C4-2B (cell line): Measurements from ENCODE around the gene HLA-A.
"Not testable (repeated sequence)": the region's sequence is repeated elsewhere in the genome, so short reads cannot be mapped to it uniquely, and the experiment has no call there.

Experiments used
- H3K27ac ChIP-seq: fragments of 450-650 bp; 2 replicates; pipeline ENCODE4 v1.5.1; 2017
- ZFX ChIP-seq: fragments of 450-650 bp; IDR thresholded peaks from 2 replicates; pipeline ENCODE4 v1.6.1; 2017
- TF ChIP-seq, protein P1 (sequence below): fragments of 450-650 bp; conservative IDR thresholded peaks from 2 replicates; pipeline ENCODE4 v1.5.1; 2017; ENCODE audit warnings: mild to moderate bottlenecking

HLA-A gene

DNA sequence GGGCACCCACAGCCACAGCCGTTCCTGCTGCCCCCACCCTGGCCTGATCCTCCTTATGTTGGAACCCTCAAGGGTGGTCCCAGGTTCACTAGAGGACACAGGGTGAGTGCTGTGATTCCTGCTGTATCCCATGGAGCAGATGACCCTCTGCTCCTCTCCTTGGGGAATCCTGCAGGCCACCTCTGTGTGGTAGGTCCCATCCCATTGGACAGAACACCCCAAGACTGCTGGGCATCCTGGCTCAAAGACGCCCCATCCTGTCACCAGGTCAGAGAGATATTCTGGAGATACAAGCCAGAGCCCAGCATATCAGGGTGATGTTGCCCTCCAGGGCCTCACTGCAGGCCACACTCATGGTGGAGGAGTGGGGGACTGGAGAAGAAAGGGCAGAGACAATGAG is 28.4 kb downstream of the HLA-A start:
- TF ChIP-seq ZFX: no peak
- TF ChIP-seq, protein P1, sequence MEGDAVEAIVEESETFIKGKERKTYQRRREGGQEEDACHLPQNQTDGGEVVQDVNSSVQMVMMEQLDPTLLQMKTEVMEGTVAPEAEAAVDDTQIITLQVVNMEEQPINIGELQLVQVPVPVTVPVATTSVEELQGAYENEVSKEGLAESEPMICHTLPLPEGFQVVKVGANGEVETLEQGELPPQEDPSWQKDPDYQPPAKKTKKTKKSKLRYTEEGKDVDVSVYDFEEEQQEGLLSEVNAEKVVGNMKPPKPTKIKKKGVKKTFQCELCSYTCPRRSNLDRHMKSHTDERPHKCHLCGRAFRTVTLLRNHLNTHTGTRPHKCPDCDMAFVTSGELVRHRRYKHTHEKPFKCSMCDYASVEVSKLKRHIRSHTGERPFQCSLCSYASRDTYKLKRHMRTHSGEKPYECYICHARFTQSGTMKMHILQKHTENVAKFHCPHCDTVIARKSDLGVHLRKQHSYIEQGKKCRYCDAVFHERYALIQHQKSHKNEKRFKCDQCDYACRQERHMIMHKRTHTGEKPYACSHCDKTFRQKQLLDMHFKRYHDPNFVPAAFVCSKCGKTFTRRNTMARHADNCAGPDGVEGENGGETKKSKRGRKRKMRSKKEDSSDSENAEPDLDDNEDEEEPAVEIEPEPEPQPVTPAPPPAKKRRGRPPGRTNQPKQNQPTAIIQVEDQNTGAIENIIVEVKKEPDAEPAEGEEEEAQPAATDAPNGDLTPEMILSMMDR: no peak
- no peak overlapping the region for H3K27ac ChIP-seq

DNA sequence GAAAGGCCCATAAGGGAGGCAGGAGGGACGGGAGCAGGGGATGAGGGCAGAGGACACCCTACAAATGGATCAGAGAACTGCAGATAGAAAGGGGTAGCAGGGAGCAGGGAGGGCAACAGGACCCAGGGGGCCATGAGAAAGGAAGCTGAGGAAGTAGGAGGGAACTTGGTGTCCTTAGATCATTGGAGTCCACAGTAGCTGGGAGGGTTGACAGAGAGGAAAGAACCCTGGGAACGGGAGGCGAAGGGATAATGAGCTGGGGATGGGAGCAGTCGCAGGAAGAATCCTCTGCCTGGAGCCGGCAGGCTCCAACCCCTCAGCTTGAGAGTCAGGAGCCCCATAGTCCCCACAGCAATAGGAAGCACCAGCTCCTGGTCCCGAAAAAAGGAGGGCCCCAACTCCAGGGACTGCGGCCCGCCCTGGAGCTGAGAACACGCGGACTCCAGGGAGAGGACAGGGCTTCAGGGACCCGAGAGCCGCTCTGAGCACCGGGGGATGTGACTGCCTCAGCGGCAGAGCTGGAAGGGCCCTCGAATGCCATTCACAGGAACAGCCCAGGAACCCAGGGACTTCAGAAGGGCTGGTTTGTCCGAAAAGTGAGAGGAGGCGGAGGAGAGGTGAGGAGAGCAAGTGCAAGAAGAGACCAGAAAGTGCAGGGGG is 32.7 kb downstream of the HLA-A start:
- TF ChIP-seq ZFX: no peak
- TF ChIP-seq, protein P1: no peak
- H3K27ac ChIP-seq: no peak overlapping the region

DNA sequence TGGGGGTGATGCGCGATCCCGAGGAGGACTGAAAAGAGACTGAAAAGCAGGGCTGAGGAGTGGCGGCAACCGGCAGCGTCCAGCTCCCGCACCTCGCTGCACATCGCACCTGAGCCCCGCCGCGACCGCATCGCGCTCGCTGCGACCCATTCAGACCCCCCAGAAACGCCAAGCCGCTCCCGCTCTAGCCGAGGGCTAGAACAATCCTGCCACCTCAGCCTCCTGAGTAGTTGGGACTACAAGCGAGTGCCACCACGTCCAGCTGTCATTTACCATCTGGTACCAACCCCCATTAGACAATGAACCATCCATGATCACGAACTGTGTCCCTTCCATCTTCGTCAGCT is 33.2 kb downstream of the HLA-A start:
- no peak overlapping the region for H3K27ac ChIP-seq
- TF ChIP-seq ZFX: no peak
- TF ChIP-seq, protein P1: no peak

DNA sequence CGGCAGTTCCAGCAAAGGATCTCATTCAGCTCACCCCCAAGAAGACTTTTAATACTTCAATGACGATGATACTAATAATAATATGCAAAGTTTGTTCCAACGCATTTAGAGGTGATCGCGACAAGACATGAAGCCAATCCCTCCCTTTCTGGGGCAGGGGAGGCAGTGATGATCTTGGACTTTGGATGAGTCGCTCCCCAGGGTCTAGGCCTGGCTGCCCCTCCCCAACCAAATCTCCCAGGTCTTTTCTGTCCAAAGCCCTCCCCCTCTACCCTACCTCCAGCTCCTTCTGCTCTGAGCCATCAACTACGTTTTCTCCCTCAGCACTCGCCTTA is 33.9 kb downstream of the HLA-A start:
- peak overlapping the region; percentile 62 for H3K27ac ChIP-seq
- TF ChIP-seq ZFX: no peak
- TF ChIP-seq, protein P1: no peak

DNA sequence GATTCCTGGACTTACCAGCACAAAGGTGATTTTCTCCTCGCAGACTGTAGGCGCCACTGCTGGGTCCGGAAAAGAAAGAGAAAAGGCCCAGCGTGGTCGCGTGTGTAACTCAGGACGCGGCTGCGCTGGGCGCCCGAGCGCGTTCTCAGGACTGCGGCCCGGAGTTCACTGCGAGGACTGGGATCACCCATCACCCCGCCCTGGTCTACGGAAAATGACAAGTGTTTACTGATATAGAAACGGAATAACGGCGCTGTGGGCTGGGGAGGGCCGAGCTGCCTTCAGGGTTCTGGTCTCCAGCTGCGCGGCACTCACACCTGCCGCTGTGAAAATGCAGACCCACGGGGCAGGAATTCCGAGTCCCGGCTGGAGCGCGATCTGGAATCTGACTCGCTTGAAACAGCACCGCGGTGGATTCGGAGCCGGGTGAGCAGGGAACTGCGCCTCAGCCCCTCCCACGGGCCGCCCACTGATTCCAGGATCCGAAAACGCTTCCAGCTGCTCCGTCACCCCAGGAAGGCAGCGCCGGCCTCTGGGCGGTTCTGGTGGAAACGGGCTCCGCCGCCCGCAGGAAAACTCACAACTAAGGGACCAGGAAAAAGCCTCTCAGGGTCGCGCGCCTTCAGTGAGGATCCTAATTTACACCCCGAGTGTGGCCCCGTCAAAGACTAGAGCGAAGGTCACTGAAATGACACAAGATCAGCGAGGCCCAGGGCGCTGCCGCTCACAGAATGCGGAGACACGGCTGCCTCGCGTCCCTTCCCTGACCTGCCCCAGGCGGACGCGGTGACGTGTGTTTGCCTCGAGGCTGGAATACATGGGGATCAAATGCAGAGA is 34.5 kb downstream of the HLA-A start:
- peak overlapping the region; percentile 62 for H3K27ac ChIP-seq
- TF ChIP-seq, protein P1: peak; percentile 47
- 0 out of 2 replicates have a peak, but pooled peaks have one; percentile 6 for TF ChIP-seq ZFX

DNA sequence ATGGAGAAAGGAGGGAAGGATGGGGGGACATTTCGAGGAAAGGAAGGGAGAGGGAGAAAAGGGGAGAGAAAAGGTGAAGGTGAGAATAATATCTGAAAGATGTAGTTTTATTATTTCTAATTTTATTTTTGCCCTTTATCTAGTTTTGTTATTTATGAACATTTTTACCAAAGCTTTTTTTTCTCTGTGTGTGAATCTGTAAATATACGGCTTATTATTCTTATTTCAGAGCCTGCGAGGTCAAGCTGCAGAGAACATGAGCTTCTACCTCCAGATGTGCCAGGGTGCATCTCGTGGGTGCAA is 35.0 kb downstream of the HLA-A start:
- peak overlapping the region; percentile 62 for H3K27ac ChIP-seq
- TF ChIP-seq, protein P1: no peak
- TF ChIP-seq ZFX: no peak

DNA sequence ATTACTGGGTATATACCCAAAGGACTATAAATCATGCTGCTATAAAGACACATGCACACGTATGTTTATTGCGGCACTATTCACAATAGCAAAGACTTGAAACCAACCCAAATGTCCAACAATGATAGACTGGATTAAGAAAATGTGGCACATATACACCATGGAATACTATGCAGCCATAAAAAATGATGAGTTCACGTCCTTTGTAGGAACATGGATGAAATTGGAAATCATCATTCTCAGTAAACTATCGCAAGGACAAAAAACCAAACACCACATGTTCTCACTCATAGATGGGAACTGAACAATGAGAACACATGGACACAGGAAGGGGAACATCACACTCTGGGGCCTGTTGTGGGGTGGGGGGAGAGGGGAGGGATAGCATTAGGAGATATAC is 37.7 kb downstream of the HLA-A start:
- H3K27ac ChIP-seq: not testable (repeated sequence)

DNA sequence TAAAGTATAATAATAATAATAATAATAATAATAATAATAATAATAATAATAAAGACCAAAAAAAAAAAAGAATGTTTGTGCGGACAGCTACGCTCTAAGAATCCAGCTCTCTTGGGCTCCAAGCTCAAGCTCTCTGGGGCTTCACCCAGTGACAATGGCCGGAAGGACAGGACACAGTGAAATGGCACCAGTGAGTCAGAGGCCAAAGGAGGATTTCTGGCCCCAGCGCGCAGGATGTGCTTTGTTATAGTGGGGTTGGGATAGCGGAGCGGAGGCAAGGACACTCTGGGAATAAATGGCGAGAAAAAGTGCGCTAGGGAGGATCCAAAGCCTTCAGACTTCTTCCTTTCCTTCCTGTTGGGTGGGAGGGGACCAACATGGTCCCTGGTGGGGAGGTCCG is 38.2 kb downstream of the HLA-A start:
- TF ChIP-seq, protein P1: no peak
- TF ChIP-seq ZFX: no peak
- no peak overlapping the region for H3K27ac ChIP-seq
